OCI-LY3 (cell line): ENCODE measurements around the gene EVA1B.

Source experiments
- H2AFZ ChIP-seq: fragments of 200-600, 300-600 bp; shearing (Covaris generic); 2 replicates; pipeline ENCODE4 v1.6.0; 2014; ENCODE audit warnings: antibody characterized with exemption, low read depth, low read length
- H3K27ac ChIP-seq: fragments of 200-600, 300-600 bp; sonication (generic); 2 replicates; pipeline ENCODE4 v1.5.1; 2014; ENCODE audit warnings: mild to moderate bottlenecking, low read length, moderate library complexity, mixed read lengths
- H3K27me3 ChIP-seq: fragments of 200-600, 300-600 bp; sonication (generic); 2 replicates; pipeline ENCODE4 v1.6.1; 2014; ENCODE audit warnings: low read depth, low read length, mixed read lengths
- H3K36me3 ChIP-seq: fragments of 200-600, 300-600 bp; sonication (generic); replicated peaks from 2 replicates; pipeline ENCODE3; 2014; ENCODE audit warnings: low read depth, low read length, mixed read lengths
- H3K4me1 ChIP-seq: fragments of 300-600, 200-600 bp; sonication (generic); 2 replicates; pipeline ENCODE4 v1.6.1; 2014; ENCODE audit warnings: low read length, mixed read lengths
- H3K4me2 ChIP-seq: fragments of 200-600, 300-600 bp; sonication (generic); 2 replicates; pipeline ENCODE4 v1.6.1; 2014; ENCODE audit warnings: low read length, mixed read lengths
- H3K4me3 ChIP-seq: fragments of 300-600, 200-600 bp; sonication (generic); 2 replicates; pipeline ENCODE4 v1.5.1; 2014; ENCODE audit warnings: antibody characterized with exemption, mild to moderate bottlenecking, low read length, moderate library complexity
- H3K79me2 ChIP-seq: fragments of 300-600, 200-600 bp; shearing (Covaris generic); 2 replicates; pipeline ENCODE4 v1.6.1; 2014; ENCODE audit warnings: mild to moderate bottlenecking, low read length, mixed read lengths
- H3K9ac ChIP-seq: fragments of 300-600, 200-600 bp; shearing (Covaris generic); 2 replicates; pipeline ENCODE4 v1.6.0; 2014; ENCODE audit warnings: mild to moderate bottlenecking, low read length, moderate library complexity
- H3K9me3 ChIP-seq: fragments of 200-600, 300-600 bp; shearing (Covaris generic); 2 replicates; pipeline ENCODE4 v1.6.1; 2014; ENCODE audit warnings: low read length, mixed read lengths; ENCODE audit not compliant: insufficient read depth
- H4K20me1 ChIP-seq: fragments of 200-600, 300-600 bp; sonication (generic); 2 replicates; pipeline ENCODE4 v1.6.1; 2016; ENCODE audit warnings: low read length, mixed read lengths; ENCODE audit not compliant: insufficient read depth
- EZH2phosphoT487 ChIP-seq: fragments of 200-600 bp; shearing (Covaris generic); IDR thresholded peaks from 2 replicates; pipeline ENCODE4 v1.6.1; 2018; ENCODE audit warnings: antibody characterized with exemption, mixed run types, low read depth
- TF ChIP-seq, protein P1 (sequence below): fragments of 200-600, 300-600 bp; sonication (generic); IDR thresholded peaks from 2 replicates; pipeline ENCODE4 v1.5.1; 2014; ENCODE audit warnings: antibody characterized with exemption, low read length, low read depth

EVA1B gene

DNA sequence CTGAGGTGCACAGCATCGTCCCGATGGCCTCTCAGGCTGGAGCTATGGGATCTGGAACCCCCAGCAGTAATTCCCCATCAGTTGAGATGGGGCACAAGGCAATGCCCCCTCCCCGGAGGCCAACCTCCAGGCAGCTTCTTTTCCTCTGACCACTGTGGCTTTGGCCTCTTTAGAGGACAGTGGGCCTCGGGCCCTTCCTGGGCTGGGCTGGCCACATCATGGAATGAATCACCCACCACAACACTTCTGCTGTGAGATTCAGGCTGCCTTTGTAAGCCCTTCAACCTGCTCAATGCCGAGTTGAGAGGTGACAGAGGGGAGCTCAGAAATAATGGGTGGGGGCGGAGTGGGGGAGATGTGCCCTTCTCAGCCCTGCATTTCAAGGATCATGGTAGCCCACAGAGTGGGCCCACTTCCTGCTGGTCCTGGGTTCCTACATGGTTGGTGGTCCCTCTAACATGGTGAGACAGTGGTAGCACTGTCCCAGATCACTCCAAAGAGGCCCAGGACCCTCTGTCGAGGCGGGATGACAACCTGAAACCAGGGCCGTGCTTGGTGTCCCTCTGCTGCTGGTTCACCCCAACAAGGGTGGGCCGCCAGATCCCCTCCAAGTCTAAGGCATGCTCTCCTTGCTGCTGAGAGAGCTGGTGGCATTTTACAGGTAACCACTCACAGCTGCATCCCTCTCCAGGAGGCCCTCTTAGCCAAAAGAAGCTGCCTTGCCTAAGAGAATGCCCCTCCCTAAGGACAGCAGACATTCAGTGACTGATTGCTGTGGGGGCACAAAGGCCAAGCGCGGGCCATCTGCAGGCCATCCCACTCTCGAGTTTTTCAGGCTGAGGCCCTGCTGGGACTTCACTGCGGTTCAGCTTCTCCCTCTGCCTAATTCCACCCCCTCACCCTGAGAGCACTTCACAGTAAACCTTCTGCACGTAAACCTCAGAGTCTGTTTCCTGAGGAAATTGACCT lies 29.7 kb upstream of the EVA1B start:
- Histone ChIP-seq H3K9me3 (no peaks in the 10 kb centered on the region), H4K20me1 (peaks cover 5% of the 10 kb centered on the region), H3K4me2 (no peak overlapping the region), H3K27ac (no peak overlapping the region), H3K79me2 (no peaks in the 10 kb centered on the region), H3K4me1 (peaks cover 34% of the 10 kb centered on the region), H3K4me3 (no peak overlapping the region), H3K36me3 (no peaks in the 10 kb centered on the region), H3K9ac (no peak overlapping the region), H2AFZ (no peak overlapping the region), H3K27me3 (no peaks in the 10 kb centered on the region)
- TF ChIP-seq, protein P1, sequence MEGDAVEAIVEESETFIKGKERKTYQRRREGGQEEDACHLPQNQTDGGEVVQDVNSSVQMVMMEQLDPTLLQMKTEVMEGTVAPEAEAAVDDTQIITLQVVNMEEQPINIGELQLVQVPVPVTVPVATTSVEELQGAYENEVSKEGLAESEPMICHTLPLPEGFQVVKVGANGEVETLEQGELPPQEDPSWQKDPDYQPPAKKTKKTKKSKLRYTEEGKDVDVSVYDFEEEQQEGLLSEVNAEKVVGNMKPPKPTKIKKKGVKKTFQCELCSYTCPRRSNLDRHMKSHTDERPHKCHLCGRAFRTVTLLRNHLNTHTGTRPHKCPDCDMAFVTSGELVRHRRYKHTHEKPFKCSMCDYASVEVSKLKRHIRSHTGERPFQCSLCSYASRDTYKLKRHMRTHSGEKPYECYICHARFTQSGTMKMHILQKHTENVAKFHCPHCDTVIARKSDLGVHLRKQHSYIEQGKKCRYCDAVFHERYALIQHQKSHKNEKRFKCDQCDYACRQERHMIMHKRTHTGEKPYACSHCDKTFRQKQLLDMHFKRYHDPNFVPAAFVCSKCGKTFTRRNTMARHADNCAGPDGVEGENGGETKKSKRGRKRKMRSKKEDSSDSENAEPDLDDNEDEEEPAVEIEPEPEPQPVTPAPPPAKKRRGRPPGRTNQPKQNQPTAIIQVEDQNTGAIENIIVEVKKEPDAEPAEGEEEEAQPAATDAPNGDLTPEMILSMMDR: no peak
- no peak for TF ChIP-seq EZH2phosphoT487

DNA sequence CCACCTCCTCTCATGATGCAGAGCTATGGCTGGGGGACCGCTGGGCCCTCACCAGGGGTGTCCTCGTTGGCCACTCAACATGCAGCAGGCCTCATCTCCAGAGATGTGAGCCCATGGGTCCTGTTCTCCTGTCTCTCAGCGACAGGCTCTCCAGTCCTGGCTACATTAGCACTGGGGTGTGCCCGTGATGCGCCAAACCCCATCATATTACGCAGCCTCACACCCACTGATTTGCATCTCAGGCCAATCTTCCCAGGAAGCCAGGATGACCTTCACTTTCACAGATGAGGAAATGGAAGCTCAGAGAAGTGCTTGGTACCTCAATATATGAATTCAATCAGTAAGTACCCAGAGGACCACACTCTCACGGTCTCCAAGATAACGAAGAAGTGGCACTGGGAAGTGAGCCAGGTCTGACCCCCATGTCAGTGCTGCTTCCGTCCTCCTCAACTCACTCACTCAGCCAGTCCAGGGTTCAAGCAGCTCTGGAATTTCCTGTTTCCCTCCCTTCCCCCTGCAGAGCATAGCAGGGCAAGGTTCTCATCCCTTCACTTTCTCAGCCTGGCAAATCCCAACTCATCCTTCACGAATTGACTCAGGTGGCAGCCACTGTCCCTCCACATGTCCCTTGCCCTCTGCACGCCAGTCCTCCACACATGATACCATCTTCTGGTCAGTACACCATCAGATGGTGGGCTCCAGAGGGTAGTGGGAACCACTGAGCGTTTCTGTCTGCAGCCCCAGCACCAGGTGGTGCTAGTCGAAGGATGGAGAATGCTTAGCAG lies 28.9 kb upstream of the EVA1B start:
- Histone ChIP-seq H3K36me3 (no peaks in the 10 kb centered on the region), H3K27me3 (no peaks in the 10 kb centered on the region), H3K4me1 (peaks cover 34% of the 10 kb centered on the region), H3K9me3 (no peaks in the 10 kb centered on the region), H3K4me3 (no peak overlapping the region), H3K27ac (no peak overlapping the region), H3K9ac (no peak overlapping the region), H3K79me2 (no peaks in the 10 kb centered on the region), H3K4me2 (no peak overlapping the region), H4K20me1 (peaks cover 5% of the 10 kb centered on the region), H2AFZ (no peak overlapping the region)
- no peak for TF ChIP-seq EZH2phosphoT487
- TF ChIP-seq, protein P1: 0 out of 2 replicates have a peak, but pooled peaks have one; percentile 4

DNA sequence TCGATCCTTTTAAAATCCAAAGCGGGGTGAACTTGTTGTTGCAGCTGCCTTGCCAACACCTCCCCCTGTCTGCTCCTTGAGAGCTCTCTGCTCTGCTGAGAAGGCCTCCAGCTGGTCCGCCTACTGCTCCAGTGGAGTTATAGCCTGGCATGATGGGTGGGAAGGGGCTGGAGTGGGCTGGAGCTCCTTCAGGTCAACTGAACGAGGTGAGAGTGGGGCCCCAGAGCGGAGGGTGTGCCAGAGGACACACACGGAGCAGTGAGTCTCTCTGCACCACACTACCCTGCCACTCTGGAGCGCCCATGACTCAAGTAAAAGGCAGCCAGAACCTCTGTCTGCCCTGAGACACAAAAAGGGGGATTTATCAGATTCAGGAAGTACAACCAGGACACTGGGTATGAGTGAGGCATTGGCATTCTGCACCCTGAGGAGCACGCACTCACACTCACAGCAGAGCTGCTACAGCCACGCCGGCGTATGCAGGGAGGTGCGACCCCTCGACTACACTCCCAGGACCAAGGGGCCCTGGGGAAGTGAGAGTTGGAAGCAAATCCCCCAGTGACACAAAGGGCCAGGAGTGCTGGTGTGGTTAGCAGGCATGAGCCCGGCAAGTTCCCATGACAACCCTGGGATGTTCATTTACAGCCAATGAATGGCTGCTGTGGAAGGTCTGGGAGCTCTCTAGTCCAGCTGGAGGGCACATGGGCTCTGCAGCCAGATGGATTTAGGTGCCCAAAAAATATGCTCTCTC lies 28.0 kb upstream of the EVA1B start:
- TF ChIP-seq, protein P1: no peak
- no peak for TF ChIP-seq EZH2phosphoT487
- Histone ChIP-seq H3K27ac (no peak overlapping the region), H4K20me1 (peaks cover 5% of the 10 kb centered on the region), H3K4me3 (0 out of 2 replicates have a peak overlapping the region, but pooled peaks have one; percentile 47), H3K9ac (no peak overlapping the region), H3K4me2 (peak overlapping the region; percentile 85), H2AFZ (no peak overlapping the region), H3K4me1 (peaks cover 34% of the 10 kb centered on the region), H3K79me2 (no peaks in the 10 kb centered on the region), H3K27me3 (no peaks in the 10 kb centered on the region), H3K9me3 (no peaks in the 10 kb centered on the region), H3K36me3 (no peaks in the 10 kb centered on the region)
